Activated CD8-positive, alpha-beta T cell treated with anti-CD3 and anti-CD28 coated beads for 36 hours (primary cell): Measurements from ENCODE around the gene KLF16. TPM values are rescaled to one million over a fixed set of nuclear protein-coding genes. Genes with fewer than 3 reads are reported as not detected.

ENCODE experiments used
- ATAC-seq: fragments of 200-7000 bp; cut with Tn5 transposase; one replicate; pipeline ENCODE4 v1.10.0; 2021; ENCODE audit warnings: mild to moderate bottlenecking, moderate library complexity
- CTCF ChIA-PET: fragments of 350-600 bp; sonication (Branson Sonifier 250); formaldehyde crosslinking; loops from one replicate; lab custom pipeline; 2021; ENCODE audit warnings: antibody characterized with exemption; lab: Charles Lee
- POLR2A ChIA-PET: fragments of 350-600 bp; sonication (Branson Sonifier 250); formaldehyde crosslinking; loops from one replicate; lab custom pipeline; 2021; ENCODE audit warnings: antibody characterized with exemption; lab: Charles Lee
- DNase-seq: peaks from one replicate; pipeline ENCODE4 v3.0.0-alpha.2; 2020
- H3K27ac Mint-ChIP-seq: one replicate; pipeline ENCODE4 v1.8.0; 2021; ENCODE audit warnings: mild to moderate bottlenecking, mixed read lengths
- H3K27me3 Mint-ChIP-seq: one replicate; pipeline ENCODE4 v1.8.0; 2021; ENCODE audit warnings: mixed read lengths
- H3K36me3 Mint-ChIP-seq: one replicate; pipeline ENCODE4 v1.8.0; 2021; ENCODE audit warnings: low read depth, mixed read lengths
- H3K4me1 Mint-ChIP-seq: one replicate; pipeline ENCODE4 v1.8.0; 2021; ENCODE audit warnings: low read depth, mixed read lengths
- H3K4me3 Mint-ChIP-seq: one replicate; pipeline ENCODE4 v1.8.0; 2021; ENCODE audit warnings: mild to moderate bottlenecking, moderate library complexity, mixed read lengths
- H3K9me3 Mint-ChIP-seq: one replicate; pipeline ENCODE4 v1.8.0; 2021; ENCODE audit warnings: mixed read lengths
- intact Hi-C: fragments of 100-400 bp; cut with micrococcal nuclease; formaldehyde crosslinking; loops from one replicate; pipeline ENCODE4 v1.10.0; 2022
- total RNA-seq, 2 experiments: library from RNA; stranded (reverse); gene quantifications; one replicate each; pipeline ENCODE4 v1.2.3, GENCODE V29; 2021
- TF ChIP-seq, protein P1 (sequence below): fragments of 200-600 bp; IDR thresholded peaks from one replicate; pipeline ENCODE4 v1.8.0; 2022; ENCODE audit warnings: antibody characterized with exemption, mild to moderate bottlenecking

KLF16 gene
- total RNA-seq, 2 experiments from 2014 or later, result 25.6 to 27.7 TPM

DNA sequence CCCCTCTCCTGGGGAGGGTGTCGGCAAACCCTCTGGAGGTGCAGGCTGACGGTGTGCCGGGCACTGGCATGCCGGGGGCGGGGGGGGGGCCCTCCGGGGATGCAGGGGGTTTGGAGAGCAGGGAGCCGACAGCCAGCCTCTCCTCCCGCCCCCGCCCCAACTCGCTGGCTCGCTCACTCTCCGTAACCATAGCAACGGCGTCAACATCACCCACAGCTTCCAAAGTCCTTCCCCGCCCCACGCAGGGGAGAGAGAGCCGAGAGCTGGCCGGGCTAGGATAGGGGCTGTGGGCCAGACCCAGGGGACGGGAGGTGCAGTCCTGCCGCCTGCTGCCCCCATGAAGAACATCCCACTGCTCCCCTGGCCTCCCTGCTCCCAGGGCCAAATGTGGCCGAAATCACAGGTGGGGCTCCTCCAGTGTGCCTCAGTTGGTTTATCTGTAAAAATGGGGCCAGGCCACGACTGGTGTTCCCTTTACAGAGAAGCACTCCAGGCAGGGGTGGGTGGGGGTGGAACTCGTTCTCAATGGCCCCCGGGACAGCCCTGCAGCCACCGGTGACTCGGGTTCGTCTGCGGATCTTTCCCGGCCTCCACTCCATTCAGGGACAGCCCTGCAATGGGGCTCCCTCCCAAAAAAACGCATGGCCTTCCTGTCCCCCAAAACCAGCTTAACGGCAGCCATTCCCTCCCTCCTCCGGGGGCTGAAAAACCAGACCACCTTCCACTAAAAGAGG lies 3.2 kb downstream of the KLF16 start:
- H3K4me3 Mint-ChIP-seq, result peak overlapping the region; percentile 95
- H3K9me3 Mint-ChIP-seq, result no peaks in the 10 kb centered on the region
- H3K4me1 Mint-ChIP-seq, result peaks cover 40% of the 10 kb centered on the region
- CTCF ChIA-PET, result no interaction called here
- DNase-seq (peak; percentile 72), ATAC-seq (no peak)
- intact Hi-C loops, result no loop called here
- H3K36me3 Mint-ChIP-seq, result peaks cover 8% of the 10 kb centered on the region
- no peaks in the 10 kb centered on the region for H3K27me3 Mint-ChIP-seq
- POLR2A ChIA-PET, result interaction anchor here (1.1 kb wide), 2 partner anchors 13 to 15 kb away, joined by 3 to 4 read pairs; no protein-coding TSS in a partner anchor
- TF ChIP-seq, protein P1, sequence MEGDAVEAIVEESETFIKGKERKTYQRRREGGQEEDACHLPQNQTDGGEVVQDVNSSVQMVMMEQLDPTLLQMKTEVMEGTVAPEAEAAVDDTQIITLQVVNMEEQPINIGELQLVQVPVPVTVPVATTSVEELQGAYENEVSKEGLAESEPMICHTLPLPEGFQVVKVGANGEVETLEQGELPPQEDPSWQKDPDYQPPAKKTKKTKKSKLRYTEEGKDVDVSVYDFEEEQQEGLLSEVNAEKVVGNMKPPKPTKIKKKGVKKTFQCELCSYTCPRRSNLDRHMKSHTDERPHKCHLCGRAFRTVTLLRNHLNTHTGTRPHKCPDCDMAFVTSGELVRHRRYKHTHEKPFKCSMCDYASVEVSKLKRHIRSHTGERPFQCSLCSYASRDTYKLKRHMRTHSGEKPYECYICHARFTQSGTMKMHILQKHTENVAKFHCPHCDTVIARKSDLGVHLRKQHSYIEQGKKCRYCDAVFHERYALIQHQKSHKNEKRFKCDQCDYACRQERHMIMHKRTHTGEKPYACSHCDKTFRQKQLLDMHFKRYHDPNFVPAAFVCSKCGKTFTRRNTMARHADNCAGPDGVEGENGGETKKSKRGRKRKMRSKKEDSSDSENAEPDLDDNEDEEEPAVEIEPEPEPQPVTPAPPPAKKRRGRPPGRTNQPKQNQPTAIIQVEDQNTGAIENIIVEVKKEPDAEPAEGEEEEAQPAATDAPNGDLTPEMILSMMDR, result no peak
- H3K27ac Mint-ChIP-seq, result no peak overlapping the region

DNA sequence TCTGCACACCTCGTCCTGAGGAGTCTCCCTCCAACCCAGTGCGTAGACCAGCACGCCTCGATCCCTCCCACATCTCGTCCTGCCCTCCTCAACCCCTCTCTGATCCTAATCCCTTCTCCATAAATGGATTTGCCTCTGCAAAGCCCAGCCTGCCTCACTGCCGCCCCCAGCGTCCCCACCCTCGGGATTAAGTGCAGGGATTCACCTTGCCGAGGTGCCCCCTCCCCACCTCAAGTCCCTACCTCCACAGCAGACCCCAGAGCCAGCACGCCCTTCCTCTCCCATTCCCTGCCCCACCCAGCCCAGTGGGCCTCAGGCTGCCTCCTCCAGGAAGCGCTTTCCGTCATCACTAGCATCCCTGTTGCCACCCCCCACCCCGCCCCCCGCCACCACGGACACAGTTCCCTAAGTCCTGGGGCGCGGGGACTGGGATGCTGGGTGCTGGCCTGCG lies 4.0 kb downstream of the KLF16 start:
- H3K4me3 Mint-ChIP-seq, result peak overlapping the region; percentile 5
- peaks cover 8% of the 10 kb centered on the region for H3K36me3 Mint-ChIP-seq
- ChIA-PET CTCF (no interaction called here), POLR2A (interaction anchor here (1.1 kb wide), 1 partner anchor 26 kb away, joined by 3 read pairs; the partner anchor contains the start of gene ABHD17A)
- no peak for ATAC-seq
- TF ChIP-seq, protein P1, result no peak
- peaks cover 48% of the 10 kb centered on the region for H3K4me1 Mint-ChIP-seq
- intact Hi-C loops, result no loop called here
- no peak for DNase-seq
- peak overlapping the region; percentile 76 for H3K27ac Mint-ChIP-seq
- H3K27me3 Mint-ChIP-seq, result no peaks in the 10 kb centered on the region
- no peaks in the 10 kb centered on the region for H3K9me3 Mint-ChIP-seq

- ATAC-seq, result no peak
Observed at GRCh38 chr19:1858412-1859081, 4.8 kb downstream of the KLF16 start.

GRCh38 chr19:1857648-1858326 lies 5.6 kb downstream of the KLF16 start:
- H3K36me3 Mint-ChIP-seq, result peaks cover 13% of the 10 kb centered on the region
- intact Hi-C loops, result no loop called here
- ATAC-seq (no peak), DNase-seq (no peak)
- peaks cover 57% of the 10 kb centered on the region for H3K4me1 Mint-ChIP-seq
- TF ChIP-seq, protein P1, result no peak
- peak overlapping the region; percentile 68 for H3K4me3 Mint-ChIP-seq
- H3K27me3 Mint-ChIP-seq, result no peaks in the 10 kb centered on the region
- CTCF ChIA-PET, result interaction anchor here (1.3 to 2.0 kb wide), 2 partner anchors 8 to 31 kb away, joined by 4 to 7 read pairs; partner anchors contain the start of gene REXO1
- peak overlapping the region; percentile 79 for H3K27ac Mint-ChIP-seq
- POLR2A ChIA-PET, result interaction anchor here (0.6 to 2.1 kb wide), 9 partner anchors 18 to 261 kb away, joined by 3 to 7 read pairs (median 3); partner anchors contain the start of genes ADAT3 and SCAMP4
- no peaks in the 10 kb centered on the region for H3K9me3 Mint-ChIP-seq

More at GRCh38 chr19:1858412-1859081, 4.8 kb downstream of the KLF16 start:
- TF ChIP-seq, protein P1, result no peak
- Mint-ChIP-seq H3K27me3 (no peaks in the 10 kb centered on the region), H3K27ac (peak overlapping the region; percentile 64), H3K4me1 (peaks cover 51% of the 10 kb centered on the region), H3K4me3 (peak overlapping the region; percentile 68), H3K36me3 (peaks cover 8% of the 10 kb centered on the region), H3K9me3 (no peaks in the 10 kb centered on the region)
- DNase-seq, result peak; percentile 35
- CTCF ChIA-PET, result interaction anchor here (2.0 kb wide), 1 partner anchor 9 kb away, joined by 7 read pairs; the partner anchor contains the start of gene REXO1
- POLR2A ChIA-PET, result interaction anchor here (0.6 to 1.3 kb wide), 6 partner anchors 17 to 262 kb away, joined by 3 to 5 read pairs (median 3); partner anchors contain the start of gene ABHD17A
- intact Hi-C loops, result no loop called here
